GM19372 (cell line): Measurements from ENCODE around the gene MCM8.

Experiments
- ATAC-seq: cut with Tn5 transposase; IDR thresholded peaks from one replicate; pipeline ENCODE4 v1.9.1; 2021; ENCODE audit warnings: mild to moderate bottlenecking, low read depth, moderate library complexity; ENCODE audit not compliant: unreplicated experiment

Gene MCM8

DNA sequence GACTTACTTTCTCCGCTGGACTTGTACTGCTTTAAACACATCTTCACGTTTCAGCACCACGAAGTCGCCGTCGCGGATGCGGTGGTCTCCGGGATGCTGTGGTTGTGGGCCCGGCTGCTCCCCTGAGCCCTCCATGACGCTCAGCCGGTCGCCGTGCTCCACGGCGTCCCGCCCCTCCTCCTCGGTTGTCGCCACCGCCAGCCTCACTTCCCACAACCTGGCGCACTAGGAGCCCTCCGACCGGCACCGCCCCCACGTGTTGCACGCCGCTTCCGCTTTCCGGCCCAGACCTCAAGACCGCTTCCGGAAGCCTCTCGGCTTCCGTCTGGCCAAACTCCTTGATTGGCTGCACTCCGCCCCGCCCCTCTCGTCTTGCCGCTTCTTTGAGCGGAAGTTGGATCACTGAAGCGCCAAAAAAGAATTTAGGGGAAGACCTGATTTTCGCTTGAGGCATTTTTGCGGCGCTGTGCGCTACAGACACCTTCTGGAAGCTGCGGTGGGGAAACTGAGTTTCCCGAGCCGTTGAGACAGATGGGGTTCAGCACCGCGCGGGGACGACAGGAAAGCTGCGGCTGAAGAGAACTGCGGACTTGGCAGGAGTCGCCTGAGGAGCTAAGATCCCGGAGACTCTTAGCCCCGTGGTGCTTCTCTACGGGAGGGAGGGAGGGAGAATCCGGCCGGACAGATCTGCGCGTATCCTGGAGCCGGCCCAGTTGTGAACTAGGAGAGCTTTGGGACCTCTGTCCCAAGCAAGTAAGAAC lies at the start of gene MCM8, which contains the start of gene TRMT6:
Gene MCM8 (plus strand): TSS at position 382 of the 761 bp plus-strand sequence. CDS start 1,364 bp downstream, outside the sequence.
Gene TRMT6 (minus strand): TSS at position 263 of the 761 bp plus-strand sequence. CDS start 128 bp downstream, at position 135.
- ATAC-seq: peak; percentile 99

GRCh38 chr20:5900908-5901307 lies 49.5 kb upstream of the MCM8 start:
- no peak for ATAC-seq

- ATAC-seq: no peak
These were observed 41.5 kb upstream of the MCM8 start for GRCh38 chr20:5908981-5909380.

- ATAC-seq: no peak
These were observed 40.3 kb upstream of the MCM8 start for GRCh38 chr20:5910186-5910585.

- no peak for ATAC-seq
These were observed 37.3 kb upstream of the MCM8 start for GRCh38 chr20:5913166-5913565.

DNA sequence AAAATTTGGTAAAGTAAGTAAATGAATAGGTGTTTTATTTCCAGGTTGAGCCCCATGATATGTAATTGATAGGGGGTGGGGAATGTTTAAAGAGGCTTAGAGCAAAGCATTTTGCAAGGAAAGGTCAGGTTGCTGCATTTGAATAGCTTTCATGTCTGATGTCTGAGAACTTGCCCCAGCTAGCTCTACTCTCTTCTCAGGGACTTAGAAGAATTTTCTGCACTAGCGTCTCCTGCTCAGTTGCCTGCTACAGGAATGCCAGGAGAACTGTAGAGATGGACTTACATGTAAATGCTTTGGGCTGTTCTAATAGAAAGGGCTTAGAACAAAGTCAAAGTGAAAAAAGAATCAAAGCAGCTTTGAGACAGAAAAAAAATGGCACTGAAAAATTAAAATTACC lies 35.6 kb upstream of the MCM8 start:
- ATAC-seq: no peak

DNA sequence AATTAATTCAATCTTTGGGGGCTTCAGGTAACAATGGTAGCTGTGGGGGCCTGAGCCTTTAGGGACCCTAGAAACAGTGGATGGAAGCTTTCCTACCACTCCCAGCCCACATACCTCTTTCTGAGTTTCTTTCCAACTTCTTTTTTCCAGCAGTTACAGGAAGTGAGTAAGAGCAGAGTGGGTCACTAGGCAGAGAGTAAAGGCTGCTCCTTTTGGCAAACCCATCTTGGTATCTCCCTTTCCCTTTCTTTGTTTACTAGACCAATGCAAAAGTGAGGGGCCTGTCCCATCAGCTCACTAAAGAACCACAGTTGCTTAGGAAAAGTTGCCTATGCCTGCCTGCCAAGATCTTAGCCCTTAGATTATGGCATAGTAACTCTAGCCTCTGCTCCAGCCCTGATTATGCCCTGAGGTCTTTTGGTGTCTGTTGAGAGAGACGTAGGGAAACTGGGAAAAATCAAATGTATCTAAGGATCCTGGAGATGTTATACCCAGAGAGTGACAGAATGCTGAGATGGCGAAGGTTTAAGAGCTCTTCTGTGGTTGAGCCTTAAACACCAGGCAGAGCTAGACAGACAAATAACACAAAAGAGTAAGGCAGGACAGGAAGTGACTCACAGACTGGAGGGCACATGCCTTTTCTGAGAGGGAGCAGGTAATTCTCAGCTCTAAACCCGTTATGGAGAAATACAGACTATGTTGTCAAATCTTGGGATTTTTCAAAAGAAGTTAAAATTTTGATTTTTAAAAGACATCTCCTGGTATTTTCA lies 31.4 kb upstream of the MCM8 start:
- ATAC-seq: no peak

DNA sequence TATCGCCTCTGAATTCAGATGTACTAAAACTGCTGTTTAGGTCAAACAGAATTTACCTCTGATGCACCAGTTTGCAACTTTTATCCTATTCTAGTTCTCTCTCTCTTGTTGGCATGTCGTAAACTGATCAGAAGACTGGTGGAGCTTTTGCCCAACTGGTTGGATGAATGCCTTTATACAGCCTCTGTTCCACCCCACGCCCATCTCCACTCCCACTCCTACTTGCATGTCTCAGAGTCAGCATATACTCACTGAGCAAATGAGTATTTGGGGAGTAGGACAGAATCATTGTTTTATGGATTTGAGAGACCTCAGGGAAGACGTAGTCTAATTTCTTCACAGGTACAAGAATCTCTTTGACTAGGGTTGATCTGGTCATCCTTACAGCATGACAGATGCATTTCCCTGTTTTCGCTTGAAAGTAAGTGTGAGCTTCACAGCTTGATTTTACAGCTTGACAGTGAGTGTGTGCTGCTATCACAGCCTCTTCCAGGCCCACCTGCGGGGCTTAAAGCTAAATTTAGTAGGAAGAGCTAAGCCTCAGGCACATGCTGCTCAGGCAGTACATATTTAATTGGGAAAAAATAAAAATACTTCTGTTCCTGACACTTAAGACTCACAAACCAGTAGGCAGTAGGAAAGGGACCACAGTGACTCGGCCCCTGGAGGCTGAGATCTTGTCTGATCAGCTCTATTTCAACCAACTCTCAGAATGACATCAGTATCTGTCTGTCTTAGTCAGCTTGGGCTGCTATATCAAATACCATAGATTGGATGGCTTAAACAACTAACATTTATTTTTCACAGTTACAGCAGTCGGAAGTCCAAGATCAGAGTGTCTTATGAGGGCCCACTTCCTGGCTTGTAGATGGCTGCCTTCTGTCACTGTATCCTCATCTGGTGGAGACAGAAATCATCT lies 30.6 kb upstream of the MCM8 start:
- no peak for ATAC-seq

GRCh38 chr20:5920581-5920980 lies 29.9 kb upstream of the MCM8 start:
- no peak for ATAC-seq

DNA sequence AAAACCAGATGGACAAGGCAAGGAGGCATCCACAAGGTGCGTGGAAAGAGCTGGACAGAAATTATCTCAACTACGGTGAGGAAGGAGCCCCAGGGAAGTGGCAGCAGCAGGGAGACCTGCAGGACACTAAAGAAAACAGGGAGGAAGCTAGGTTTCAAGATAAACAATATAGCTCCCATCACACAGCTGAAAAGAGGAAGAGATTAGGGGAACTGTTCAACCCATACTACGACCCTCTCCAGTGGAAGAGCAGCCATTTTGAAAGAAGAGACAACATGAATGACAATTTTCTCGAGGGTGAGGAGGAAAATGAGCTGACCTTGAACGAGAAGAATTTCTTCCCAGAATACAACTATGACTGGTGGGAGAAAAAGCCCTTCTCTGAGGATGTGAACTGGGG lies 27.0 kb upstream of the MCM8 start:
- ATAC-seq: no peak

GRCh38 chr20:5925551-5925950 lies 24.9 kb upstream of the MCM8 start:
- ATAC-seq: no peak

DNA sequence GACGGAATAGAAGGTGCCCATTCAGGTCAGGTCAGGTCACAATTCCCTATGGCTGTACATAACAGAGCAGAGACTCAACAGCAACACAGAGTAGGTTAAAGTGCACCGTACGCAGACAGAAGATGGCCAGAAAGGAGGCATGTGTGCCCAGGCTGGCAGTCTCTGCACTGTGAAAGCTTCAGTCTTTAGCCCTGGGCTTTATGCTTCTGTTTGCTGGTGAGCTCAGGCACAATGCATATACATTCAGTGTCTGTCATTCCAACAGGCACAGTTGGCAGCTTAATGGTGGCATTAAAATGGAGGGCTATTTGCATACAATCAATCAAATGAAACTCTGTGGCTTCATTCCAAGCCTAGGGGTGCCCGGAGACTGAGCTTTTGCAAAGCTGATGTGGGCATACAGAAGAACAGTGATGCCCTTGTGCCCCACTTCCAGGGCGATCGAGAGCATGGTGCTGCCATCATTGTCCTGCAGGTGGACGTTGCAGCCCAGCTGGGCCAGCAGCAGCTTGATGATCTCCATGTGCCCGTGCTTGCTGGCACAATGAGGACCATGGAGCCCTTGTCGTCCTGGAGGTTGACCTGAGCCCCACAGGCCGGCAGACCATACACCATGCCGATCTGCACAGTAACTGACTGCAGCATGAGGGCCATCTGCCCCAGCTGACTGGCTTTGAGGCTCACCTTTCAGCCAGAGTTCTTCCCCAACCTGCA lies 22.5 kb upstream of the MCM8 start:
- ATAC-seq: no peak

DNA sequence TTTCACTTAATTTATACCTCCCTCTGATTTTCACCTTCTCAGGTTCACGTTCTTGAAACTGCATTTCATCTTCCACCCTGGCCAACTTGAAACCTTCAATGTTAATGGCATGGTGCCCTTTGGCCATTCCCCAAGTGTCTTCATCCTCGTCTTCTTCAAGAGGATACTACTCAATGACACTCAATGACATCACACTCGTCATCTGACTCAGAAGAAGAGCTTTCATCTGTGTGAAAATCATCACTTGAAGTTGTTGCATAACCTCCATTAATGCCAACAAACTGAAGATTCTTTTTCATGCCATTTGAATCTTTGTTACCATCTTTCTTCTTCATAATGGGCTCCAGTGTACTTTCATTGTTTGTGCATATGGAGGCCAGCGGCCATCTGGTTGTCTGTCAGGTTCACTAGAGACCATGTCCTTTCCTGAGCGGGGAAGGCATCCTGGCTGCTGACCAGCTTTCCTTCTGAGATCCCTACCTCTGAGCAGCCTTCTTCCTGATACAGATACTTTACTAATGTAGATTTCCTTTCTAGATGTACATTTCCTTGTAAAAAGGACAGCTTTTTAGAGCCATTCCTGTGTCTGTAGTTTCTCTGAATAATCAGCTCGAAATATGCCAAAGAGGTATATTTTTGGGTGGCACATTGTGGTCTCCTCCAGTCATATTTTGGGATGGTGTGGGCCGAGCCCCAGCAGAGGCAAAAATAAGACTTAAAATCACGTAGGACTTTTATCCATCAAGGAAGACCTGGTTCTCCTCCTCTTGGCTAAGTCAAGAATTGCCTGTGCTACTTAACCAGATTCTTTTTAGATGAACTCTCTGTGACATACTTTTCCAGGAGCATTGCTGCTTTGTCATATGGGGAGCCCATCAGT lies 21.4 kb upstream of the MCM8 start:
- no peak for ATAC-seq

- ATAC-seq: no peak
These were observed 19.0 kb upstream of the MCM8 start for GRCh38 chr20:5931411-5931810.

DNA sequence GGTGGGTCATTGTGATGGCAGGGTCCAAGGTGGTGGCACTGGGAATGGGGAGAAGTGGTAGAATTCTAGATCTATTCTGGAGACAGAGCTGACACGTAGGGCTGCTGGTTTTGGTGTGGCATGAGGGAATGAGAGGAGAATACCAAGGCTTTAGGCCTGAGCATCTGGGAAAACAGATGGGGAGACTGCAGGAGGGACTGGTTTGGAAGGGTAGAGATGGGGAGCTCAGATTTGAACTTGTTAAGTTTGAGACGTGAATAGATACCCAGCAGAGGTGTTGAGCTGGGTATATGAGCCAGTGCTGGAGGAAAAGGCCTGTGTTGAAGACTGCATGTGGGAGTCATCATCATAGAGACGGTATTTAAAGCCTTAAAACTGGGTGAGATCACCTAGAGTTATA lies 17.7 kb upstream of the MCM8 start:
- ATAC-seq: no peak

DNA sequence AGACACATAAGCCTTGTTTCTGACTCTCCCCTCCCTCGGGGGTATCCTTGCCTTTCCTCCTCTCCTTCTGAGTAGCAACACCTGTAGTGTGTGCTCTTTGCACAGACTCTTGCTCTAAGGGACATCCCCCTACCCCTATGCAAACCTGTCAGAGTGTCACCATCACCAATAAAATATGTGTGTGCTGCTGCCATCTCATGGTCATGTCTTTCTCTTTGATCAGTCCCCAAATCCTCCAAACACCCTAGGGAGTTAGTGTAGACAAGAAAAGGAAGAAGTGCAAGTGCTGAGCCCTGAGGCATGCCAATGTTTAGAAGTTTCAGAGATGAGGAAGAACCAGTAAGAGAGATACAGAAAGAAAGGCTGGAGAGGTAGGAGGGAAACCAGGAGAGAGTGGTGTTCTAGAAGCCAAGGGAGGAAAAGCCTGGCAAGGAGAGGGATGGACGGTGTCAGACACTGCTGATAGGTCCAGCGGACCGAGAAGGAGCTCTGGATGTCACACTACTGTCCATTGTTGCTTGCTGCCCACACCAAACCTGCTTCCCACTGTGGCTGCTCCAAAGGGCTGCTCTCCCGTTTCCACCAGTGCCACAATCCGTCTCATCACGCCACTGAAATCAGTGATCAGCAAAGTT lies 16.5 kb upstream of the MCM8 start:
- no peak for ATAC-seq

GRCh38 chr20:5935384-5935783 lies 15.1 kb upstream of the MCM8 start:
- no peak for ATAC-seq

DNA sequence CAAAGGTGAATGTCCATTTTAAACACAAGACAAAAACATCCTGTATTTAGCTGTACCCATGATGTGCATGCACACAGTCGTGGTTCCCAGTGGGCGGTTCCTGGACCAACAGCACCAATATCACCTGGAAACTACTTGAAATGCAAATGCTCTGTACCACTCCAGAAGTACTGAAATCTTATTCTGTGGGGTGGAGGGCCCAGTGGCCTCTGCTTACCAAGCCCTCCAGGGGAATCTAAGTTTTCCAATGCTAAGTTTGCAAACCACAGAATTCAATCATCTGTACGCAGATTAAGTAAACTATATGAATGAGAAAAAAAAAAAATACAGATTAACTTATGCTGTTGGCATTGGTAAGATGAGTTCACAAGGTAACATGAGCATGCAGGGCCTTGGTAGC lies 14.2 kb upstream of the MCM8 start:
- ATAC-seq: no peak
